Measurements from ENCODE around the gene SYT17.

Gene SYT17

GRCh38 chr16:19147126-19147525 is 20.9 kb upstream of the SYT17 start:
- no peaks in the 10 kb centered on the region for H3K4me1 ChIP-seq (ENCODE audit: insufficient read depth, low read length)
- no peak overlapping the region for H3K27ac ChIP-seq (ENCODE audit: low read length)
- no peak for DNase-seq
- no peak overlapping the region for H3K4me2 ChIP-seq (ENCODE audit: insufficient read depth, low read length)
- H4K20me1 ChIP-seq (ENCODE audit: insufficient read depth, low read length): no peaks in the 10 kb centered on the region
- no peak overlapping the region for H3K9ac ChIP-seq (ENCODE audit: low read depth, low read length)
- H3K36me3 ChIP-seq (ENCODE audit: insufficient read depth, low read length): no peaks in the 10 kb centered on the region
- H3K27me3 ChIP-seq (ENCODE audit: insufficient read depth, low read length, poor library complexity): peaks cover 12% of the 10 kb centered on the region
- no peaks in the 10 kb centered on the region for H3K9me3 ChIP-seq (ENCODE audit: insufficient read depth, low read length, severe bottlenecking)
- TF ChIP-seq CTCF (IDR thresholded peaks at IDR 0.05; ENCODE audit: borderline replicate concordance, extremely low read depth, low read length, poor library complexity, severe bottlenecking) (no peak), EZH2 (IDR thresholded peaks at IDR 0.05; ENCODE audit: borderline replicate concordance, low read depth, low read length, severe bottlenecking) (no peak)
- H3K4me3 ChIP-seq (ENCODE audit: low read depth in 1 of 2, low read length in 2 of 2): no peak overlapping the region
- H3K79me2 ChIP-seq (ENCODE audit: insufficient read depth, low read length): no peaks in the 10 kb centered on the region
- no peak overlapping the region for H2AFZ ChIP-seq (ENCODE audit: low read depth, low read length)
- ATAC-seq (ENCODE audit: insufficient read depth, low read depth): no peak

DNA sequence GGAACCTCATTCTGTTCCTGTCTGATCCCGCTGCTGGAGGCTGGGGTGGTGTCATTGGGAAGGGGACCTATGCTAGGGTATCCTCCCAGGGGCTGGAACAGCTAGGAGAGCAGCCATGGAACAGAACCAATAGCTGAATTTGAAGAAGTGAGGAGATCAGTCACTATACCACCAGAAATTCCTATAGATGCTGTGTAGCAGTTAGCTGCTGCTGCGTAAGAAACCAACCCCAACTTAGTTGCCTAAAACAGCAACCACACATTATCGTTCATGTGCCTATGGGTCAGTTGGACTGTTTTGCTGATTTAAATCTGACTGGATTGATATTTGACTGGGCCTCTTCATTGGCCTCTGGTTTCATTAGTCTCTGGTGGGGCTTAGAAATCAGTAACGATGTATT is 20.4 kb upstream of the SYT17 start:
- H3K36me3 ChIP-seq (ENCODE audit: insufficient read depth, low read length): no peaks in the 10 kb centered on the region
- no peaks in the 10 kb centered on the region for H3K4me1 ChIP-seq (ENCODE audit: insufficient read depth, low read length)
- no peak overlapping the region for H3K4me2 ChIP-seq (ENCODE audit: insufficient read depth, low read length)
- no peaks in the 10 kb centered on the region for H3K9me3 ChIP-seq (ENCODE audit: insufficient read depth, low read length, severe bottlenecking)
- H3K79me2 ChIP-seq (ENCODE audit: insufficient read depth, low read length): no peaks in the 10 kb centered on the region
- DNase-seq: no peak
- no peak for ATAC-seq (ENCODE audit: insufficient read depth, low read depth)
- TF ChIP-seq EZH2 (IDR thresholded peaks at IDR 0.05; ENCODE audit: borderline replicate concordance, low read depth, low read length, severe bottlenecking) (no peak), CTCF (IDR thresholded peaks at IDR 0.05; ENCODE audit: borderline replicate concordance, extremely low read depth, low read length, poor library complexity, severe bottlenecking) (no peak)
- no peaks in the 10 kb centered on the region for H4K20me1 ChIP-seq (ENCODE audit: insufficient read depth, low read length)
- H3K27ac ChIP-seq (ENCODE audit: low read length): no peak overlapping the region
- no peak overlapping the region for H2AFZ ChIP-seq (ENCODE audit: low read depth, low read length)
- peaks cover 12% of the 10 kb centered on the region for H3K27me3 ChIP-seq (ENCODE audit: insufficient read depth, low read length, poor library complexity)
- no peak overlapping the region for H3K9ac ChIP-seq (ENCODE audit: low read depth, low read length)
- no peak overlapping the region for H3K4me3 ChIP-seq (ENCODE audit: low read depth in 1 of 2, low read length in 2 of 2)

DNA sequence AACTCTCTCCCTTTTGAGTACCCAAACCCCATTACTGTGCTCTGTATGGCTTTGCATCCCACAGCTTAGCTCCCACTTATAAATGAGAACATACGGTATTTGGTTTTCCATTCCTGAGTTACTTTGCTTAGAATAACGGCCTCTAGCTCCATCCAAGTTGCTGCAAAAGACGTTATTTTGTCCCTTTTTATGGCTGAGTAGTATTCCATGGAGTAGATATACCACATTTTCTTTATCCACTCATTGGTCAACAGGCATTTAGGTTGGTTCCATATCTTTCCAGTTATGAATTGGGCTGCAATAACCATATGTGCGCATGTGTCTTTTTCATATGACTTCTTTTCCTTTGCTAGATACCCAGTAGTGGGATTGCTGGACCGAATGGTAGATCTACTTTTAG is 19.9 kb upstream of the SYT17 start:
- Histone ChIP-seq H3K4me3 (ENCODE audit: low read depth in 1 of 2, low read length in 2 of 2) (no peak overlapping the region), H3K4me1 (ENCODE audit: insufficient read depth, low read length) (no peaks in the 10 kb centered on the region), H3K36me3 (ENCODE audit: insufficient read depth, low read length) (no peaks in the 10 kb centered on the region), H3K27me3 (ENCODE audit: insufficient read depth, low read length, poor library complexity) (peaks cover 11% of the 10 kb centered on the region), H2AFZ (ENCODE audit: low read depth, low read length) (no peak overlapping the region), H3K27ac (ENCODE audit: low read length) (no peak overlapping the region), H3K9ac (ENCODE audit: low read depth, low read length) (no peak overlapping the region), H4K20me1 (ENCODE audit: insufficient read depth, low read length) (no peaks in the 10 kb centered on the region), H3K4me2 (ENCODE audit: insufficient read depth, low read length) (no peak overlapping the region), H3K9me3 (ENCODE audit: insufficient read depth, low read length, severe bottlenecking) (no peaks in the 10 kb centered on the region), H3K79me2 (ENCODE audit: insufficient read depth, low read length) (no peaks in the 10 kb centered on the region)
- no peak for TF ChIP-seq CTCF (IDR thresholded peaks at IDR 0.05; ENCODE audit: borderline replicate concordance, extremely low read depth, low read length, poor library complexity, severe bottlenecking)
- TF ChIP-seq EZH2 (IDR thresholded peaks at IDR 0.05; ENCODE audit: borderline replicate concordance, low read depth, low read length, severe bottlenecking): no peak
- no peak for ATAC-seq (ENCODE audit: insufficient read depth, low read depth)
- DNase-seq: no peak

DNA sequence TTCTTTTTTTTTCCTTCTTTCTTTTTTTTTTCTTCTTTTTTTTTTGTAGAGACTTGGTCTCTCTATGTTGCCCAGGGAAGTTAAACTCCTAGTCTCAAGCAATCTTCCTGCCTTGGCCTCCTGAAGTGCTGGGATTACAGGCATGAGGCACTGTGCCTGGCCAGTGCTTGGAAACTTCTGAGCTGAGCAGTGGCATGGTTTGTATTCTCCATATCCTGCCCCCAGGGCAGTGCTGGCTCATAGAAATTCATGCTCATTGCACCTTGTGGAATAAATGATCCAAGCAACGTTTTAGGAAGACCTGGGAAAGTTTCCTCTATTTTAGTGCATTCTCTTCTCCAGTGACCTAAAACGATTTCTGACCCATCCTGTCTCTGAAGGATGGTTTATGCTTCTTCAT is 16.7 kb upstream of the SYT17 start:
- Histone ChIP-seq H3K4me1 (ENCODE audit: insufficient read depth, low read length) (no peaks in the 10 kb centered on the region), H3K27ac (ENCODE audit: low read length) (no peak overlapping the region), H3K9me3 (ENCODE audit: insufficient read depth, low read length, severe bottlenecking) (no peaks in the 10 kb centered on the region), H3K4me2 (ENCODE audit: insufficient read depth, low read length) (no peak overlapping the region), H3K36me3 (ENCODE audit: insufficient read depth, low read length) (no peaks in the 10 kb centered on the region), H3K9ac (ENCODE audit: low read depth, low read length) (no peak overlapping the region), H4K20me1 (ENCODE audit: insufficient read depth, low read length) (no peaks in the 10 kb centered on the region), H3K79me2 (ENCODE audit: insufficient read depth, low read length) (no peaks in the 10 kb centered on the region), H3K27me3 (ENCODE audit: insufficient read depth, low read length, poor library complexity) (no peaks in the 10 kb centered on the region), H2AFZ (ENCODE audit: low read depth, low read length) (no peak overlapping the region), H3K4me3 (ENCODE audit: low read depth in 1 of 2, low read length in 2 of 2) (no peak overlapping the region)
- DNase-seq (no peak), ATAC-seq (ENCODE audit: insufficient read depth, low read depth) (no peak)
- no peak for TF ChIP-seq EZH2 (IDR thresholded peaks at IDR 0.05; ENCODE audit: borderline replicate concordance, low read depth, low read length, severe bottlenecking)
- TF ChIP-seq CTCF (IDR thresholded peaks at IDR 0.05; ENCODE audit: borderline replicate concordance, extremely low read depth, low read length, poor library complexity, severe bottlenecking): no peak

Measured in DND-41 (cell line).